Measurements from ENCODE around the gene SIGLEC15.
A peak's percentile ranks its signal among the peaks of the same experiment; 100 is the strongest.

SIGLEC15 gene

DNA sequence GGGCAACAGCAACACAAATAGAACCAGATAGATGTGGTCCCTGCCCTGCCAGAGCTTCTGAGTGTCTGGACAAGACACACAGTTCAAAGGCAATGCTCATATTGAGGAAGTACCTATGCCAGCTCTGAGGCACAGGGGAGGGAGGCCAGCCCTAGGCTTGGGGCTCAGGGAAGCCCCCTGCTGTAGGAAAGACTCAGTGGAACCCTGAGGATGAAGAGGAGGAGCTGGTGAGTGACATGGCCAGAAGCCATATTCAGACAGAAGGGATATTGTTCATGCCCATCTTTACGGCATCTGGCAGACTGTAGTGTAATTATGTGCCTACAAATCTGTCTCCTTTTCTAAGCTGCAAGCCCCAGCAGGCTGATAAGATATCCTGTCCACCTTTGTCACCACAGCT is 8.8 kb downstream of the SIGLEC15 start:
- no peak for TF ChIP-seq ZFX (IDR thresholded peaks at IDR 0.05)
- TF ChIP-seq, protein P1, sequence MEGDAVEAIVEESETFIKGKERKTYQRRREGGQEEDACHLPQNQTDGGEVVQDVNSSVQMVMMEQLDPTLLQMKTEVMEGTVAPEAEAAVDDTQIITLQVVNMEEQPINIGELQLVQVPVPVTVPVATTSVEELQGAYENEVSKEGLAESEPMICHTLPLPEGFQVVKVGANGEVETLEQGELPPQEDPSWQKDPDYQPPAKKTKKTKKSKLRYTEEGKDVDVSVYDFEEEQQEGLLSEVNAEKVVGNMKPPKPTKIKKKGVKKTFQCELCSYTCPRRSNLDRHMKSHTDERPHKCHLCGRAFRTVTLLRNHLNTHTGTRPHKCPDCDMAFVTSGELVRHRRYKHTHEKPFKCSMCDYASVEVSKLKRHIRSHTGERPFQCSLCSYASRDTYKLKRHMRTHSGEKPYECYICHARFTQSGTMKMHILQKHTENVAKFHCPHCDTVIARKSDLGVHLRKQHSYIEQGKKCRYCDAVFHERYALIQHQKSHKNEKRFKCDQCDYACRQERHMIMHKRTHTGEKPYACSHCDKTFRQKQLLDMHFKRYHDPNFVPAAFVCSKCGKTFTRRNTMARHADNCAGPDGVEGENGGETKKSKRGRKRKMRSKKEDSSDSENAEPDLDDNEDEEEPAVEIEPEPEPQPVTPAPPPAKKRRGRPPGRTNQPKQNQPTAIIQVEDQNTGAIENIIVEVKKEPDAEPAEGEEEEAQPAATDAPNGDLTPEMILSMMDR (conservative IDR thresholded peaks at IDR 0.05) = no peak
- H3K27ac ChIP-seq = no peak overlapping the region

DNA sequence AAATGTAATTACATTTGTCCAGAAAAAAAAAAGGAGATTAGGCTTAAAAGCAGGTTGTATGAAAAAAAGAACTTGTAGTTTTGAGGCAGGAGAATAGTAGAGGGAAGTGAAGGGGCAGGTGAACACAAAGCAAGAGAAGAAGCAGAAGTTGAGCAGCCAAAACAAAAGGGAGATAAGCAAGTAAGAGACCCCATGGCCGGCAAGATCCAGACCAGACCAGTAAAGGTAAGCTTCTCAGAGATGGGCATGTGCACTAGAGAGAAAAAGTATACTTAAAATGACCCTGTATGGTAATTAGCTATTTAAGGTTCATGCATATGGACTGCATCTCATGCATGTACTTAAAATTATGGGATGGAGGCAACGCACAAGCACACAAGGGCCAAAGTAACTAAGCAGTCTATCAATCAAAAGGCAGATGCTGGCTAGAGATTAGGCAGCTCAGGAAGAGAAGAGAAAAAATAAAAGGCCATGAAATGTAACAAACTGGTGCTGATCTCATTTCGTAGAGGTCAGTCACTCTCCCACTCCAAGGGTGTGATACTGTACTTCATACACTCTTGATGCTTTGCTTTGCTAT is 9.7 kb downstream of the SIGLEC15 start:
- no peak for TF ChIP-seq ZFX (IDR thresholded peaks at IDR 0.05)
- TF ChIP-seq, protein P1 (conservative IDR thresholded peaks at IDR 0.05) = no peak
- no peak overlapping the region for H3K27ac ChIP-seq

DNA sequence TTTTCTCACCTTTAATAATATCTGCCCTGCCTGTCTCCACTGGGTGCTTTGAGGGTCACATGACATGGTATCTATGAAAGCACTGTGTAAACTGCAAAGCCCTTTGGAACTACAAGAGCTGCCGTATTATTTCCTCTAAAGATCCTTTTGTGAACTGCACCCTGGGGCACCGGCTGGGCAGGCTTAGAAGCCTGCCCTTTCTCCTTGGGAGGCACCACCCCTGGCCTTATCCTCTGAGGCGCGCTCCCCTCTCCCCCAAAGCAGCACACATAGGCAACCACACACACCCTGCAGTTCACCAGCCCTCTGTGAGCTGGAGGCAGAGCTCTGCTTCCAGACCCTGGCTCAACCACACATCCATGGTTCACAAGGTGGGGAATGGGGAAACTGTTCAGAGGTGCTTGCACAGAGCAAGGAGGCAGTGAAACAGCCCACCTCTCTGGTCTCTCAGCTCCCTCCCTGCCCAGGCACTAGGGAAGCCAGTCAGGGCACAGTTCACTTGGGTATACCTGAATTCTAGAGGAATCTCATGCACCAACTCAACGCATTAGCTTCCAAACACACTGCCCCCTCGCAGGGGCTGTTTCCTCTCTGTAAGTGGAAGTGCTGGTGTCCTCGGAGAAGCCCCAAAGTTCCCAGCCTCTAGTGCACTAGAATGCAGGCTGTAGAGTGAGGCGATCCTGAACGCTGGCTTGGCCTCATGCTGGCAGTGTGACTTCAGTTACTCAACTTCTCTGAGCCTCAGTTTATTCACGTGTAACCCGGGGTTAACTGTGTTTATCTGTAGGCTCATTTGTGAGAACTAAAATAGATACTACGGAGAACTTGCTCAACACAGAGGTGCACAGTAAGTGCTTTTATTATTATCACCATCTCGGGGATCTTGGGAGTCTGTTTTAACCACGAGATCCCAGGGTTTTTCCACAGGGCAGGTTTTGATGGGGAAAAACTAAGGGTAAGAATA is 11.0 kb downstream of the SIGLEC15 start:
- H3K27ac ChIP-seq = no peak overlapping the region
- no peak for TF ChIP-seq ZFX (IDR thresholded peaks at IDR 0.05)
- TF ChIP-seq, protein P1 (conservative IDR thresholded peaks at IDR 0.05) = no peak

DNA sequence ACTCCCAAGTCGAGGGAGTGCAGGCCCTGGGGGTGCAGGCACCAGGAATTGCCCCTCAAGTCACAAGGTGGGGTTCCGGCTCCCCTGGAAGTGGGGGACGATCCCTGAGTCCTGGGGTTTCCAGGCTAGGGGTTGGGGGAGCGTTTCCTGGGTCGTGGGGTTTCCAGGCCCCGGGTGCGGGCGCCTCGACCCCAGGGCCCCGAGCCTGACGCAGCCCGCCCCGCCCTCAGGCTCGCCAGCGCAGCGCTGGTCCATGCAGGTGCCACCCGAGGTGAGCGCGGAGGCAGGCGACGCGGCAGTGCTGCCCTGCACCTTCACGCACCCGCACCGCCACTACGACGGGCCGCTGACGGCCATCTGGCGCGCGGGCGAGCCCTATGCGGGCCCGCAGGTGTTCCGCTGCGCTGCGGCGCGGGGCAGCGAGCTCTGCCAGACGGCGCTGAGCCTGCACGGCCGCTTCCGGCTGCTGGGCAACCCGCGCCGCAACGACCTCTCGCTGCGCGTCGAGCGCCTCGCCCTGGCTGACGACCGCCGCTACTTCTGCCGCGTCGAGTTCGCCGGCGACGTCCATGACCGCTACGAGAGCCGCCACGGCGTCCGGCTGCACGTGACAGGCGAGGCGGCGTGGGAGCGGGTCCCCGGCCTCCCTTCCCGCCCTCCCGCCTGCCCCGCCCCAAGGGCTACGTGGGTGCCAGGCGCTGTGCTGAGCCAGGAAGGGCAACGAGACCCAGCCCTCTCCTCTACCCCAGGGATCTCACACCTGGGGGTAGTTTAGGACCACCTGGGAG is 12.0 kb downstream of the SIGLEC15 start:
- no peak overlapping the region for H3K27ac ChIP-seq
- no peak for TF ChIP-seq ZFX (IDR thresholded peaks at IDR 0.05)
- TF ChIP-seq, protein P1 (conservative IDR thresholded peaks at IDR 0.05) = no peak

DNA sequence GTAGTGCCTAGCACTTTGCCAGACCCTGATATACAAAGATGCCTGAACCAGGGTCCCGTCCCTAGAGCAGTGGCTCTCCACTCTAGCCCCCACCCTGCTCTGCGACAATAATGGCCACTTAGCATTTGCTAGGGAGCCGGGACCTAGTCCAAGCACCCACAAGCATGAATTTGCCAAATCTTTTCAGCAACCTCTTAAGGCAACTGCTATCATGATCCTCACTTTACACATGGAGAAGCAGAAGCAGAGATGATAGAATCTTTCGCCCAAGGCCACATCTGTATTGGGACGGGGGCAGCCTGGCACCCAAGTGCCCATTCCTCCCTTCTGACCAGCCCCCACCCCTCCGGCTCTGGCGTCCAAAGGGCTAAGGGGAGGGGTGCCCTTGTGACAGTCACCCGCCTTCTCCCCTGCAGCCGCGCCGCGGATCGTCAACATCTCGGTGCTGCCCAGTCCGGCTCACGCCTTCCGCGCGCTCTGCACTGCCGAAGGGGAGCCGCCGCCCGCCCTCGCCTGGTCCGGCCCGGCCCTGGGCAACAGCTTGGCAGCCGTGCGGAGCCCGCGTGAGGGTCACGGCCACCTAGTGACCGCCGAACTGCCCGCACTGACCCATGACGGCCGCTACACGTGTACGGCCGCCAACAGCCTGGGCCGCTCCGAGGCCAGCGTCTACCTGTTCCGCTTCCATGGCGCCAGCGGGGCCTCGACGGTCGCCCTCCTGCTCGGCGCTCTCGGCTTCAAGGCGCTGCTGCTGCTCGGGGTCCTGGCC is 13.0 kb downstream of the SIGLEC15 start:
- TF ChIP-seq, protein P1 (conservative IDR thresholded peaks at IDR 0.05) = no peak
- no peak for TF ChIP-seq ZFX (IDR thresholded peaks at IDR 0.05)
- no peak overlapping the region for H3K27ac ChIP-seq

DNA sequence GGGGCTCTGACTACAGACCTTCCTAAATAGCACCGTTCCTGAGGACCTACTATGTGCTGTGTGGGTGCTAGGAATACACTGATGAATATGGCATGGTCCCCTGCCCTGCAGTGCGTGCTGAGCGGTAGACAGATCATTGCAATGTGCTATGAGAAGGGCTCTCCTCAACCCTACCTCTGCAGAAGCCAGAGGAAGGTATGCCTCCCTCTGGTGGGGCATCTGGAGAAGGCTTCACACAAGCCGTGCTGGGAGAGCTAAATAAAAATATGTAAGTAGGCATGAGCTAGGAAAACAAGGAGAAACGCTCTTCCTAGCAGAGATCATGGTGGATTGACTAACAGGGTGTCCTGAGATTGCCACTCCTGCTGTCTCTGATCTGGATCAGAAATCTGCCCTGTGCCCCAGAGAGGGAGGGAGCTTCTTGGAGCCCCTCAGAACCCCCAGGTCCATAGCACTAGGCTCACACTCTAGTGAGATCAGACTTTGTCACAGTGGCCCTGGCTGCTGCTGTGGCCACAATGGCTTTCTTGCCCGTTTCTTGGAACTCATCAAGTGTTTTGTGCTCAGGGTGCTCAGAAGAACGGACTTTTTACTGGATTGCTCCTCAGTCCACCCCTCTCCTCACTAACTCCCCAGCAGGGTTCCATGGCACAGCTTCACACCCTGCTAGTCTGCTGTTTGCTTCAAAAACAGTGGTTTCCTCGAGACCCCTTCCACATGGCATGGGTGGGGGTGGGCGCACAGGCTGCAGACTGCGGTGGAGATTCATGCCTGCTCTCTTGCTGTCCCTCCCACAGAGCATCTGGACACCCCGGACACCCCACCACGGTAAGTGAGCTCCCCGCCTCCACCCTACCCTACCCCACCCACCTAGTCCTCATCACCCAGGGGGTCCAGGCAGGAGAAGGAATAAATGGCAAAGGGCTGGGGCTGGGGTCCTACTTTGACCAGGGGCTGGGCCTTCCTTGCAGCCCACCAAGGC is 14.2 kb downstream of the SIGLEC15 start:
- no peak overlapping the region for H3K27ac ChIP-seq
- no peak for TF ChIP-seq ZFX (IDR thresholded peaks at IDR 0.05)
- TF ChIP-seq, protein P1 (conservative IDR thresholded peaks at IDR 0.05) = peak; percentile 41
